HL-60/S4 (cell line): ENCODE measurements around the gene PRM3.
"Not testable (repeated sequence)": the region's sequence is repeated elsewhere in the genome, so short reads cannot be mapped to it uniquely, and the experiment has no call there.

Experiments used
- in situ Hi-C: fragments of 300-500 bp; cut with MboI; formaldehyde crosslinking; loops from 2 replicates; pipeline ENCODE4 v1.14.3; 2022; ENCODE audit warnings: low sequenced_read_pairs

The PRM3 gene

DNA sequence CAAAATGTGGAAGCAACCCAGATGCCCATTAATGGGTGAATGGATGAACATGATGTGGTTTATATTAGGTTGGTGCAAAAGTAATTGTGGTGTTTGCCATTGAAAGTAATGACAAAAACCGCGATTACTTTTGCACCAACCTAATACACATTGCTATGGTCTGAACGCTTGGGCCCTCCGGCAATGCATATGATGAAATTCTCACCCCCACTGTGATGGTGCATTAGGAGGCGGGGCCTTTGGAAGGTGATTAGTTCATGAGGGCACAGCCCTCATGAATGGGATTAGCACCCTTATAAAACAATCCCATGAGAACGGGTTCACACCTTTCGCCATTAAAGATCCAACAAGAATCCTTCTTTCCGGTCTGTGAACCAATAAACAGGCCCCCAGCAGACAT, 33.0 kb upstream of the PRM3 start:
- in situ Hi-C loops = no loop called here

DNA sequence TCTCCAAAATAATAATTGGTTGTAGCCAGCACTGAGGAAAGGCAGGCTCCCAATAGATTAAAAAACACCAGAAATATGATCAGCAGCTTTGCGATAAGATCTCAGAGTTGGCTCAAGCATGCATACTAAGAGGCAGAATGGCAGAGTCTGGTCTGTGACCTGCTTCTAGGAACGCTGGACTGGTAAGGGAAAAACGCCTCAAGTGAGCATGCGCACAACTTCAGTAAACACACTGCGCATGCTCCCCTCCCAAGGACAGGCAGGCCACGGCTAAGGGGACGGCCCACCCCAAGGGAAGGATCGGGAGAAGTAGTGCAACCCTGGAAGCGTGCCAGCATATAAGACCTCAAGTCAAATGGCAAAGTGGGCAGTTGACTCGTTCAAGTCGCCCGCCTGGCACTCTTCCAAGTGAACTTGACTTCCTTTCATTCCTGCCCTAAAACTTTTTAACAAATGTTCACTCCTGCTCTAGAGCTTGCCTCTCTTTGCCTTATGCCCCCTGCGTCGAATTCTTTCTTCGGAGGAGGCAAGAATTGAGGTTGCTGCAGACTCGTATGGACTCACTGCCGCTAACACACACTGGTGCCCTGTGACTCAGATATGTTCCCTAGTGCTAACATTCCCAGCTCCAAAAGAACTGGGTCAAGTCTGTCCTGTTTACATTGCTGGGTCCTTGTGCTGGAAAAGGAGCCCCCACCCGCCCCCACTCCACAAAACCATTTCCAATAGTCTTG, 30.1 kb upstream of the PRM3 start:
- in situ Hi-C loops = no loop called here

GRCh38 chr16:11302977-11303376, 29.5 kb upstream of the PRM3 start:
- in situ Hi-C loops = no loop called here

GRCh38 chr16:11301645-11302501, 28.4 kb upstream of the PRM3 start:
- in situ Hi-C loops = no loop called here

- in situ Hi-C loops = no loop called here
Observed at GRCh38 chr16:11300560-11300892, 27.1 kb upstream of the PRM3 start.

DNA sequence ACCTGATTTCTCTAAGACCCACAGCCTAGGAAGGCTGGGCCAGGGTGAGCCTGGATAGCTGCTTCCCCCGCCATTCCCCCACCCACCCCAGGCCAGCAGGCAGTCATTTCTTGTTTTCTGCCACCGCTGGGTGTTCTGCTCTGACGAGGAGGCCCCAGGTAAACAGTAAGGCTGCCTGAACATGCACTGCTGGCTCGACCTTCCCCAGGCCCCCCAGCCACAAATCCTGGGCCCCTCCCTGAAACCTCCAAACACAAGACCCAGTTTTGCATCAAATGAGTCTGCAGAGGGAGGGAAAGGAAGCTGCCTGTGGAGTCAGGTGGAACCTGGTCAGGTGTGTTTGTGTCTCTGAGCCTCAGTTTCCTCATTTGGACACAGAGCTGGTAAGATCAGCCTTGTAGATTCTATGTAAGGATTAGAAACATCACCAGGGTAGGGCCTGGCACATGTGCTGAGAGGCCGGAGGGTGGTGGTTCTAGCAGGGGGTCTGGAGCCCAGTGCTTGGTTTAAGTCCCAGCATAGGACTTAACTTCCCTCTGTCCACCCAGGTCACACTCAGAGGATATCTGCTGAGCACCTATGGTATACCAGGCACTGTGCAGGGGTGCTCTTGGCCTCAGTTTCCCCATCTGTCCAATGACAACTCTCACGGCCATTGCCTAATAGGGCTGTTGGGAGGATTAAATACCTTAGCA, 26.6 kb upstream of the PRM3 start:
- in situ Hi-C loops = no loop called here

DNA sequence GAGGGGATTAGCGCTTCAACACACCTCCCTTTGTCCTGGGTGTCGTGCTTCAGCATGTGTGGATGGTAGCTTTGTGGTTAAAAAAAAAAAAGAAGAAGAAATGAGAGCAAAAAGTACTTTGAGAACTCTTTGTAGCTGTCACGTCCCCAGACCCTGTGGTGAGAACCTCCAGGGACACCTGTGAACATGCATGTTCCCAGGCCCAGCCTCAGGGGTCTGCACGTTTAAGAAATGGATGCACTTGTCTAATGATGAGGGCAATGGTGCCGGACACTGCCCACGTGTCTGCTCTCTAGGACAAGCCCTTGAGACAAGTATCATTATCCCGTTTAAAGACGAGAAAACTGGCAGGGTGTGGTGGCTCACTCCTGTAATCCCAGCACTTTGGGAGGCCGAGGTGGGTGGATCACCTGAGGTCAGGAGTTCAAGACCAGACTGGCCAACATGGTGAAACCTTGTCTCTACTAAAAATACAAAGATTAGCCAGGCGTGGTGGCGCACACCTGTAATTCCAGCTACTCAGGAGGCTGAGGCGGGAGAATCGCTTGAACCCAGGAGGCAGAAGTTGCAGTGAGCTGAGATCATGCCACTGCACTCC, 25.6 kb upstream of the PRM3 start:
- in situ Hi-C loops = not testable (repeated sequence)

- in situ Hi-C loops = no loop called here
Observed at GRCh38 chr16:11298143-11298900, 24.9 kb upstream of the PRM3 start.

- in situ Hi-C loops = no loop called here
Observed at GRCh38 chr16:11297492-11298142, 24.2 kb upstream of the PRM3 start.

DNA sequence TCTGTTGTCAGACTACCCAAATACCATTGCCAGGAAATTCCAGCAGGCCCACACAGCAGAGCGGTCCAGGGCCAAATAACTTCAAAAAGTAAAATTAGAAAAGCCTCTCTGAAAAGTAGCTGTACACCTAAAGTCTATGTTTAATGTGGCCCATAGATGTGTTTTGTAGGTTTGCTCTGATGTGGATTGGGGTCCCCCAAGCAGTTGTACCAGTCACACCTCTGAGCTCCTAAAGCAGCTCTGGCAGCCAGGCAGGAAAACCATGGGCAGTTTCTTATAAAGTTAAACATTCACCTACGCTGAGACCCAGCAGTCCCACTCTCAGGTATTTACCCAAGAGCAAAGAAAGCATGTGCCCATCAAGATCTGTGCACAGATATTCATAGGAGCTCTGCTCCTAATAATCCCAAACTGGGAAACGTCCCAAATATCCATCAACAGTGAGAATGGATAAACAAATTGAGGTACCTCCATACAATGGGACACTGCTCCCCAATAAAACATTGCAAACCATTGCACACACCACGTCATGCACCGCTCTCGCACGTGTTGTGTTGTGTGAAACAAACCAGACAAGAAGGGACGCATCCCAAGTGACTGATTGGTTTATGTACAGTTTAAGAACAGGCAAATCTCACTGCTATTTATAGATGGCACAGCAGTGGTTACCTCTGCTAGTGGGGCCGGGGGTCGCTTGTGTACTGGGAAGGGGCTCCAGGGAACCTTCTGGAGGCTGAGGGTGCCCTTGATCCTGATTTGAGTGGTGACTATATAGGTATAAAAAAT, 23.5 kb upstream of the PRM3 start:
- in situ Hi-C loops = no loop called here

- in situ Hi-C loops = no loop called here
Observed at GRCh38 chr16:11296351-11296705, 22.9 kb upstream of the PRM3 start.

DNA sequence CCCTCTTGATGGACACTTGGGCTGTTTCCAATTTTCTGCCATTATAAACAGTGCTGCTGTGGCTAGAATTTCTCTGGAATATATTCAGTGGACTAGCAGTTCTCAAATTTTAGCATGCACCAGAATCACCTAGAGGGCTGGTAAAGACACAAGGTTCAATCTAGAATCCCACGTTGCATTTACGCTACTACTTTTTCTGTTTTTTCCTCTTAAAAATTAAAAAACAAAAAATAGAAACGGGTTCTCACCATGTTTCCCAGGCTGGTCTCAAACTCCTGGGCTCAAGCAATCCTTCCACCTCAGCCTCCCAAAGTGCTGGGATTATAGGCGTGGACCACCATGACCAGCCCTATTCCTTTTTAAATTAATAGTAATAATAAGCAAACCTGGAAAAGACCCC, 22.2 kb upstream of the PRM3 start:
- in situ Hi-C loops = no loop called here

- in situ Hi-C loops = no loop called here
Observed at GRCh38 chr16:11292076-11292748, 18.8 kb upstream of the PRM3 start.

GRCh38 chr16:11291091-11291703, 17.8 kb upstream of the PRM3 start:
- in situ Hi-C loops = no loop called here

DNA sequence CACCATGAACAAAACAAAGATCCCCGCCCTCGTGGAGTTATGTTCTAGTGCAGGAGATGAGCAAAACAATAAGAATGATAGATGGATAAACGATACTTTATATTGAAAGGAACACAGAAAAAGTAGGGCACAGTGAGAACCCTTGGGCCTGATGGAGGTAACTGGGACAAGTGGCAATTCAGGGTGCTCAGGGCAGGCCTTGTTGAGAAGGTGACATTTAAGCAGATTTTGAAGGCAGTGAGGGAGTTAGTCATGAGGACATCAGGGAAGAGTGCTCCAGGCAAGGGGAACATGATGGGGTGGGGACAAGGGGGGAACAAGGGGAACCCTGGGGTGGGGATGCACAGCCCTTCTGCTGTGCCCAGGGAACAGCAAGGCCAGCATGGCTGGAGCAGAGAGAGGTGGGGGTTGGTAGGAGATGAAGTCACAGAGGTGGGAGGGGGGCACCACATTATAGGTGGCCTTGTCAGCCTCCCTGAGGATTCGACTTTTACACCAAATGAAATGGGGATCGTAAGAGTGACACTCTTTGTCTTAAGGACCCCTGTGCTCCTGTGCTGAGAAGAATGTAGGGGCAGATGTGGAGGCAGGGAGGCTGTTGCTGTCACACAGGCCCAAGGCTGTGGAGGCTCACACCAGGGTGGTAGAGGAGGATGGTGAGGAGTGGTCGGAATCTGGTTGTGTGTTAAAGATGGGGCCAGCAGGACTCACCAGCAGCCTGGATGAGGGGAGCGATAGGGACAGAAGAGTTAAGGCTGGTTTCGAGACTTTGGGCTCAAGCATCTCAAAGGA, 16.9 kb upstream of the PRM3 start:
- in situ Hi-C loops = no loop called here

DNA sequence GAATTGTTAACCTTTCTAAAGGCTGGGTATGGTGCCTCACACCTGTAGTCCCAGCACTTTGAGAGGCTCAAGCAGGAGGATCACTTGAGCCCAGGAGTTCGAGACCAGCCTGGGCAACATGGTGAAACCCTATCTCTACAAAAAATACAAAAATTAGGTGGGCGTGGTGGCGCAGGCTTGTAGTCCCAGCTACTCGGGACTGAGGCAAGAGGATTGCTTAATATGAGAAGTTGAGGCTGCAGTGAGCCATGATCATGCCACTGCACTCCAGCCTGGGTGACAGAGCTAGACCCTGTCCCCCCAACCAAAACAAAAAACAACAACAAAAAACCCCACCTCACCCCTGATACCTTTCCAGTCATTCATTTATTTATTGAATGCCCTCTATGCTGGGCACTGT, 16.3 kb upstream of the PRM3 start:
- in situ Hi-C loops = not testable (repeated sequence)

DNA sequence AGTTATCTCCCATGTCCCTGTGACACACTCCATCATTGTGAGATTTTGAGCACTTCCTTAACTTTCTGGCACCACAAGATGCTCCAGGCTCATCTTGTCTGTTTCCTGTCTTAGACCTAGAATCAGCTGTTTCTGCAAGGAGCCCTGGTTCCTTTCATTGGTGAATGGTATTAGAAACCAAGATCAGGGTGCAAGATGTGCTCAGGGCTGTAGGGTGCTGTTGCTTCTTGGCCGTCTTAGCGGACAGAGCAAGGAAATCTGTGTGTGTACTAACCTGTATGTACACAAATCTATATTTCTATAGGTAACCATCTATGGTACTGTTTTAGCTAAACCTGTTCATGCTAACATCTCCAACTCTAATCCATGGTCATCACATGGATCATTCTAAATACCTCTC, 15.8 kb upstream of the PRM3 start:
- in situ Hi-C loops = no loop called here

DNA sequence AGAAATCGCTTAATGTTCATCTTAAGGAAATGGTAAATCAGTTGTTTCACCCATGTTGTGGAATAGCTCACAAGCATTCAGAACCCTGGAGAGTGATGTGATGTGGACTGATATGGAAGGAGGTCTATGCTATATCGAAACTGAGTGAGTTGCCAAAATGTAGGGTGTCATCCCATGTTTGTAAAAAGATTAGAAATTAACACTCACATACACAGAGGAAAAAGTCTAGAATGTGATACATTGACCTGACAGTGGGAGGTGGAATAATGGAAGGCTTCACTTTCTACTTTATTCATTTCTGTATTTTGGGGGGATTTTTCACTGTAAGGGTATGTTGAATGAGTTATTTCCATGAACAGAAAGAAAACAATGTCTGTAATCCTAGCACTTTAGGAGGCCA, 12.4 kb upstream of the PRM3 start:
- in situ Hi-C loops = no loop called here
